ENCODE results near the gene GRIP1.

GRIP1 gene

DNA sequence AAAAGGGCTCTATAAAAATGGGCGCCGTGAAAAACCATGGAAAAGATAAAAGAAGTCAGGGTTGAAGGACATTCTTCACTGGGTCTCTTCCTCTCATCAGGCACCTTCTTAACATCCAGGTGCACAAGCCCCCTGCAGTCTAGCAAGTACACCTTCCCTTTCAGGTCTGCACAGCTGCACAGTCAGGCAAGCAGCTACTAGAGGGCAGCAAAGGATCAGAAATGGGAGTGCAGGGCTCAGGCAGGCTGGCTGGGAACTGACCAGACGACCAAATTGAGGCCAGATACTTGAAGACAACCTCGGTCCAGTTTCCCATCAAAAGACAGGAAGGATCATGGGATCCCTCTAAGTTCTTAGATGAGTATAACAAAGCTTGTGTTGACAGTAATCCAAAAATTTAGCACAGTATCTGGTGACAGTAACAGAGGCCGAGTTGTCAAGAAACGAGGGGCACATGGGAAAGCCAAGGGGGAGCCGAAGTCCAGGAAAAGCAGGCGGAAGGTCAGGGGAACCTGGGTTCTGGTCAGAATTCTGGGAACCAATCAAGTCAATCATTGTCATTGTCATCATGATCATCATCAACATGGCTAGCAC lies 10.1 kb upstream of the GRIP1 start:
- DNase-seq: no peak

DNA sequence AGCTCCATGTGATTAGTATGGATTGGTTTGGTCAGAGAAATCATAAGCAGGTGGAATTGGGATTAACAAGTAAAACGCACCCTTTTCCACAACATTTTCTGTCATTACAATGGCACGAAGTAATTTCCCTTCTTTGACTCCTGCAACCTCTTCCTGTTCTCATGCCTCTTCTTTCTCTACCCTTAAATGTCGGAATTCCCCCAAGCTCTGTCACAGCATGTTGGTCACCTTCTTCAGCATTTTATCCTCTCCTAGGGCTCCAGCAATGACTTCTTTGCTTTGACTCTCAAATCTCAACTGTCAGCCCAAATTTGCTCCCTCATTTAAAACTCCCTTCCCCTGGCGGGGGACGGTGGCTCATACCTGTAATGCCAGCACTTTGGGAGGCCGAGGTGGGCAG lies 5.3 kb upstream of the GRIP1 start:
- no peak for DNase-seq

DNA sequence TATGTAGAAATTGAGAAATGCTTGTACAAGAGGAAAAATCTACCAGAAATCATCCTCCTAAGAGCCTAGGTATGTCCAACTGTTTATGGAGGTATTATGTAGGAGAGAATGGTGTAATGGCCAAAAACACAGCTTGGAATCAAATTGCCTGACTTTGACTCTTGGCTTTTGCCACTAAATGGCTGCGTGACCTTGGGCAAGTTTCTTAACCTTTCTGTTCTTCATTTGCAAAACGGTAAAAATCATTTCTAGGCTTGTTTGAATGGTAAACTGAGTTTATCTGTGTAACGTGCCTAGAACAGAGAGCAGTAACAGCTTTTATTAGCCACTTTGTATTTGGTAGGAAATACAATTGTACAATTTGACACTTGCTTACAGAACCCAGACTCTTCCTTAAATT lies 4.9 kb upstream of the GRIP1 start:
- no peak for DNase-seq

DNA sequence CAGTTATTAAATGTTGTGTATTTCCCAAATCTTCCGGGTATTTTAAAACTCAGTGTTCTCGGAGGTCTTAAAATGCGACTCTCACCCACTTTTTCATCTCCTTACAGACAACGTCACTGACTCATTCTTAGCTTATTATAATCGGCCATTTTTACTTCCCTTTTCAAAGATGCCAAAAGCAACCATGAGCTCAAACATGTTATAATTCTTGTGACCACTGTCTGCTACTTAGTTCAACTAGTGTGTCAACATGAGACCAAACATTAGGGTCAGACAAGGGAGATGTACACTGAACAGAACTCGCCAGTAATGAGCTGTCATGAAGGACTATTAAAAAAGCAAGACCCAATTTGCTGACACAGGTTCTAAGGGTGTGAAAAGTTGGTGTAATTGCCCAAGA lies 4.2 kb upstream of the GRIP1 start:
- DNase-seq: no peak

DNA sequence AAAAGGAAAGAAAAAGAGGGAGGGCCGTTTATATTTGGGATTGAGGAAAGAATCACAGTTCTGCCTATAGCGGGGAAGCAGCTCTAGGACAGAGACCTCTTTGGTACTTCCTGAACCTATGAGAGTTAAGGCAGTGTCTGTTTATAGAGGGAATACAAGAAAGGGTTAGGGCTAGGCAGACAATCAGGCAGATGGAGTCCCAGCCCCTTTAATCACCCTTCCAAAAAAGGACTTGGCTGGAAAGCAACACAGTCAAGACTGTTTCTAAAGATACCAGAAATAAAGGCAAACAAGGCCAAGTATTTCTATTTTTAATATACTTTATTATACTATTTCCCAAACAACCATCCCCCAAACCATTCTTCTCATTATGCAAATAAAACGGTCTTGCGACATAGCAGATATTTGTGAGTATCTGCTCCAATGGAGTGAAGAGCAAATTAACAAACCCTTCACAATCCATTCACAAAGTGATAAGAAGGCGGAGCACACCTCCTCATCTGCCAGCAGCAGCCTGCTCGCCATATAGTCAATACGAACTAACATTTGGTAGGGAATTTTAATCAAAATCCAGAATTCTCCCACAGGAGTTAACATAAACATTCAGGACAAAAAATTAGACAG lies 697 bp upstream of the GRIP1 start:
- DNase-seq: no peak

DNA sequence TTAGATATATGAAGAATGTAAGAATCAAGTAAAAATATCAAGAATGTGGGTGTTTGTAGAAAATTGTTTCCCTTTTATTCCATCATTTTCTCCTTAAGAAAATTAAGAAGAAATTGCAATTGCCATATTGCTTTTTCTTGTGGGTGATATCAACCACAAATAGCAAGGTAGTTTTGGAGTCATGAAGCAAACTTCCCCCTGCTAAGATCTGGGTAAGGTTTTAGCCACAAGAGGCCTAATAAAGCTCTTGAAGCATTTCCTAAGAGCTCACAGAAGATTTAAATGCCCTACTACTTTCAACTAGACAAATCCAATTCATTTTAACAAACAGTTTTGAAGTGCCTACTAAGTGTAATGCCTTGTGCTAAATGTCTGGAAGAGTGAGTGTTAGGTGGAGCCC lies 2.6 kb downstream of the GRIP1 start:
- DNase-seq: no peak

DNA sequence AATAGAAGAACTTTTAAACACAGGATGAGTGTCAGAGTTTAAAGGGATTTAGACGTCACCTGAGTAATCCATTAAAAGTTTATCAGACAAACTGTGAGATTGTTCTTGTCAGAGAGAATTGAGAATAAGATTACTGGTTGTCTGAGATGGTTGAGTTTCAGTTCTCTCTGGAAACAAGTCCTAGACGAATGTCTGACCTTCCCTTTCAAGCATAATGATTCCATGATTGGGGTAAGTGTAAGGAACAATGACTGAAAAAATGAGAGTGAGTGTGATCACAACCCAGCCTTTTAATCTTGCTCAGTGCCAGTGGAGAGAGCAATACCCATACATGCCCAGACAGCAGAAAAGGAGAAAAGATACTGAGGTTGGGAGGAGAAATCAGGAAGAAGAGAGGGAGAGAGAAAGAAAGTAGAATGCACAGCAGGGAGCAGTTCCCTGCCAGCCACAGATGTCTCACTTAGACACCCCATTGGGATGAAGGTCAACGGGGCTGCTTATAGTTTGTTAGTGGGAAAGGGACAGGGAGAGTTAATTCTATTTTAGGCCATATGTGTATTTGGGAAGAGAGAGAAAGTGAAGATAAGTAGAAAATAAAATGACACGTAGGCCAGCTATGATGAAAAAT lies 4.3 kb downstream of the GRIP1 start:
- no peak for DNase-seq

DNA sequence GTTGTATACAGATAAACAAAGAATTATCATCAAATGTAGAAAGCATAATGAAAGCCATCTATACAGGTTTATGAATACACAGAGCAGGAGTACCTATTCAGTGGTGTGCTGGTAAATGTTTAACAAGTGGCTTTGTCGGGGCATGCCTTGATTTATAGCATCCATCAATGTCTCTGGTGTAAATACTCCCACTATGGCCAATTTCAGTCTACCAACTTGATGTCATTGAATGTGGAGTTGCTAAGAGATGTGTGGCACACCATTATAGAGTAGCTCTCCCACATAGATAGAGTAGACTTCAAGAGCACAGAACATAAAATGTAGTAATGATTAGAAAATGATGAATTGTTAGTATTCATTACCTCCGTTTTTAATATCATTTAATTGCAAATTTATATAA lies 9.3 kb downstream of the GRIP1 start:
- peak; percentile 25 for DNase-seq

DNA sequence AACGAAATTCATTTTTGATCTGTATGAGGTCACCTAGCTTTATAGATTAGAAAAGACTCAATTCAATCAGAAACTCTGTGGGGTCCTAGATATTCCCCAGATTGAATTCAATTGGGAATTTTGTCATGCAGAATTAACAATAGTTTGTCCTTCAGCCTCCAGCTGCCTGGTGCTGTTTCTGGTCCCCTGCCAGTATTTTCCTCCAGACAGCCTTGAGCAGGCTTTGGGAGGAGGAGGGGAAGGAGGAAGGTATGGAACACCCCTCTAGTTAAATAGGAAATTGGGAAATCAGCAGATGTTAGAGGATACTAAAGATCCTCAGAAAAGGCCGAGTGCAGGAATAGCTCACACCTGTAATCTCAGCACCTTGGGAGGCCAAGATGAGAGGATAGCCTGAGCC lies 10.6 kb downstream of the GRIP1 start:
- DNase-seq: no peak

DNA sequence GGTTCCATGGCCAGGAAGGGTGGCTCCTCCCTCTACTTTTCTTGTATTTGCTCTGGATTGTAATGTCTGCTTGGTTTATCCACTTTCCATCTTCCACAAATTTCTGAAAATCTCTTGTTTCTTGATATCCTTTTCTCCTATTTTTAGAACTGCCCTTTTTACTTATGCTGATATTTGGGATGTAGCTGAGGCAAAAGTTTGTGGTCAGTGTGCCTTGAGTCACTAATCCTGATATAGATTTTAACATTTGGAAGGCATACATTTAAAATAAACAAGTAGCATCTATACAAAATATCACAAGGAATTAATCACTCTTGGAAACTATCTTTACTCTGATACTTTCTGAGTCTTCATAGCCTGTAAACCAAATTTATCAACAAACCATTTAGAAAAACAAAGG lies 11.0 kb downstream of the GRIP1 start:
- DNase-seq: no peak

DNA sequence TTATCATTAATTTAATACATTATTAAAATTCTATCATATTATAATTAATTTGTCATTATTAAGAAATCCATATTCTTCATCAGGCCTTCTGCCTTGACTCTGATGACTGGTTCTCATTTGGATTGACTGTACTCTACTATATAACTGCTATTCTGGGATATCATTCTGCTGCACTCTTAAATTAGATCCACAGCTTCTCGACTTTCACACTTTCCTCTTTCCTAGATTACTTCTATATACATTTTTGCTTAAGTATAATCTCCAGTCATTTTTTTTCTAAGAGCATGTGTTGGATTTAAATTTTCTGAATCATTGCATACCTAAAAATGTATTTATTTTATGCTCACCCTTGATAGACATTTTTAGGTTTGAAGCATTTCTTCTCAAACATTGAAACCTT lies 12.4 kb downstream of the GRIP1 start:
- no peak for DNase-seq

DNA sequence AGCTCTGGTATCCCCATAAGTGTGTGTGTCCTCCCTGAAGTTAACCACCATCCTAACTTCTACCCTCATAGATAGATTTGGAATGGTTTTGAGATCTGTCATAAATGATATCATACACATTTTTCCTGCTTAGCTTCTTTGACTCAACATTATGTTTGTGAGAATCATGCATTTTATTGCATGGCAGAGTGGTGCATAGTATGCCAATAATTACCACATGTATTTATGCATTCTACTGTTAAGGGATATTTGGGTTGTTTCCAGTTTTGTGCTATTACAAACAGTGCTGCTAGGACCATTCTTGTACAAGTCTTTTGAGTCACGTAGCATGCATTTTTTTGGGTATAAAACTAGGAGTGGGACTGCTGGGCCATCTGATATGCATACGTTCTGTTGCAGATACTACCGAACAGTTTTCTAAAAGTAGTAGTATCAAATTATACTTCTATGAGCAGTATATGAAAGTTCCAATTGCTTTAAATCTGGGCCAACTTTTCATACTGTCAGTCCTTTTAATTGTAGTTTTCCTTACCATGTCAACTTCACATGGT lies 13.4 kb downstream of the GRIP1 start:
- DNase-seq: no peak

DNA sequence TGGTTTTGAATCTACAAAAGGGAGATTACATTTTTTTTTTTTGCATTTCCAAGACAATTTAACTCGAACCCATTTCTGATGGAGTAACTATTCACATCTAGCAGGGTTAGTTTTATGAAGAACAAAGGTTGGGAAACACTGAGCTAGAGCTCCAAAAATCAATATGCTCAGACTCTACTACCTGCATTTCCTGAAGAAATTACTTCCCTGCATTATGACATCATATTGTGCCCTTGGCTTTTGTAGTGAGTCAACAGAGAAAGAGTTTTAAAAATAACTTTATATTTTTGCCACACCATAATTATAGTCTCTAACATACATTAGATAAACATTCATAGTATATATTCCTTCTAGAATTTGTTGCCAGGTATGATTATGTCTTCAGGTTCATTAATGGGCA lies 14.8 kb downstream of the GRIP1 start:
- no peak for DNase-seq

DNA sequence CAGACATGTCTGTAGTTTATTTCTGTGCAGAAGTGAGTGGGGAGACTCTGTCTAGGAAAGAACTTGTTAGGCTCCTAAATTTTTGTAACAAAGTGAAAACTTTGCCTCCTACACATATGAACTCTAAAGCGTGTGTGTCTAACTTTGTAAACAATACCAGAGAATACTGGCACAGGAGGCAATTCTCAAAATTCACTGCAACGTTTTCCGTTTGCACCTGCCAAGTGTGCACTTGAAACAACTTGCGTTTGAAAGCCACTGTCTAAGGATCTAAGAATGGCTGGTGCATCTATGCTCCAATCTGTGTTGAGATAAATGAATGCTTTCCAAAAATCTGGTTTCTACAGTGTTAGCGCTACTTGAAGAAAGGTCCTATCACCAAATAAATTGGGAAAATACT lies 15.3 kb downstream of the GRIP1 start:
- DNase-seq: no peak

DNA sequence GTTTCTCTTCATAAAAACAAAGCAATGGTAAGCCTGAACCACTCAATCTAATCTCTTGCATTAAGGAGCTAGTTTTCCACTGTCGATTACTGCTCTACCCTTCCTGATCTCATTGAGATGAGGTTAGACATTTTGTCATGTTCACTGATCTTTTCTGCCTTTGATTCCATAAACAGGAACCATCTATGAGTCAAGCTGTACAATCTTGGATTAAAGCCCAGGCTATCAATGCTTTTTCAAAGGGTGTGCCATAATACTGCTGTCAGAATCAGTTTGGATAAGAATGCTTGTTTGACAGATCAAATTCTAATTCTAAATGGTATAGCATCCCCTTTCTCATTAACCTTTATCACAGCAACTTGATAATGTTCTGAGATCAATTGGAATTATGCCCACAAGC lies 16.1 kb downstream of the GRIP1 start:
- no peak for DNase-seq

DNA sequence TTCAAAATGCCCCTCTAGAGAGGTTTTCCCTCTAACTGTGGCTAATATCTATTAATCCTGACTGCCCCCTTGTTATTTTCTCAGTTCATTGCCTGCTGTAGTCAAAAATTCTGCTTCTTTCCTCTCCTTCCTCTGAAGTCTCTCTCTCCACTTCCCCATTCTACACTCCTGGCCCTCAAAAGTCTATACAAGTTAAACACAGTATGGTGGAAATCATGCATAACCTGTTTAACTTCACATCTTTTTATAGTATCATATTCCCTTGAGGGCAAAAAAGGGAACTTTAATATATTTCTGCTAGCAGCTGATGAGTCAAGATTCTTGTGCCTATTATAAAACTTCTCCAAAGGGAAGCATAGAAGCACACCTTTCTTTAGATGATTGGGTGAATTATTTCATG lies 16.7 kb downstream of the GRIP1 start:
- no peak for DNase-seq

DNA sequence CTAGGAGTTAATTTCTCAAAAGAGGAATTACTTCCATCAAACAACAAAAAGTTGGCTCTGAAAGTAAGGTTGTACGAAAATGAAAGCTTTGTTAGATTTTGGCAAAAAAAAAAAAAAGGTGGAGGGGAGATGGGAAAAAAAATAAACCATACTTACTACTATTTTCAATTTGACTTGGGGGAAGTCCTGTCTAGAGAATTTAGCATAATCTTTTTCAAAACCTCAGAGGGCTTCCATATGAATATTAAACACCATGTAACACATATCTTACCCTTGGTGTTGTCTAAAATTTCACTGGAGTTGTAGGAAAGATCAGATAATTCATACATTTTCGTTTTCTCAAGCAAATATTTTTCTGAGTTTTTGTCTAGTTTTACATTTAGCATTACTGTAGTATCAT lies 17.5 kb downstream of the GRIP1 start:
- DNase-seq: no peak

DNA sequence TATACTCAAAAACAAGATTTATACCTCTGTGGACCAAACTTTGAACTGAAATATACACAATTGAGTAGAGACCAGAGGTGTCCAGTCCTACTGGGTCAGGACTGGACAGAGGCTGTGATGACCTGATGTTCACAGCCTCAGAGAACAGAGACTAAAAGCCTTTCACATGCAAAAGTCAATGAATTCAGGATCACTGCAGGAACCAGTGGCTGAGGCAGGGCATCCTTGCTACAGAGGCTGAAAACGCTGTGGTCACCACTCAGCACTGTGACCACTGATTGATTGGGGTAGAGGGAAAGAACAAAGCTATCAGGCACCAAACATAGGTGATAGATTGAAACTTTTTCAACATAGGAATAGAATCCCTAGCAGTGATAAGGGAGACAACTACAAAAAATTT lies 25.1 kb downstream of the GRIP1 start:
- DNase-seq: no peak

DNA sequence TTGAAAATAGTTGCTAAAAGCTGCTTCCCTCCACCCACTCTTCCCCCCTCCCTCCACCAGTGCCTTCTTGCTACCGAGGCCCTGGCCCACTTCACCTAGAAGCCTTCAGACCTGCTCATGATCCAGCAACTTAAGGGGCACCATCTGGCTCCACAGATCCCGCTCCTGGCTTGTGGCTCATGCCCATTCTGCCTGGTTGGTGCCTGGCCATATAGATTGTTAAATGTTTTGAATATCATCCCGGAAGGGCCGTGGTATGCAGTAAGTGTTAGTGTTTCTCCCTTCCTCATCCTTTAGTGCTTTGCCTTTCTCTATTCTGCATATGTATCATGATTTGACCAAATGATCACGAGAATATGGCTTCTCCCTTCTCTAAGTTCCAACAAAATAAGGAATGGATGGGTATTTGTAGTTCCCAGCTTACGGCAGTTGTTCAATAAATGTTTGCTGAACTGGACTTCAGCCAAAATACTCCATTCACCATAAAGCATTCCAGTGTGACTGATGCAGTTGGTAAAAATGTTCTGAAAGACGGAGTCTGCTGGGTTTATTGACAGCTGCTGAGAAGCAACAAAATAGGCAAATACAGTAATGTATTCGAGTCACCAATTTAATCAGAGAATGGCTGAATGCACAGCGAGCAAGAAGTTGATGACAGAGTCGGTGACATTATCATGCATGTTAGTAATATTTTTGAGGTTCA lies 30.7 kb downstream of the GRIP1 start:
- DNase-seq: no peak

DNA sequence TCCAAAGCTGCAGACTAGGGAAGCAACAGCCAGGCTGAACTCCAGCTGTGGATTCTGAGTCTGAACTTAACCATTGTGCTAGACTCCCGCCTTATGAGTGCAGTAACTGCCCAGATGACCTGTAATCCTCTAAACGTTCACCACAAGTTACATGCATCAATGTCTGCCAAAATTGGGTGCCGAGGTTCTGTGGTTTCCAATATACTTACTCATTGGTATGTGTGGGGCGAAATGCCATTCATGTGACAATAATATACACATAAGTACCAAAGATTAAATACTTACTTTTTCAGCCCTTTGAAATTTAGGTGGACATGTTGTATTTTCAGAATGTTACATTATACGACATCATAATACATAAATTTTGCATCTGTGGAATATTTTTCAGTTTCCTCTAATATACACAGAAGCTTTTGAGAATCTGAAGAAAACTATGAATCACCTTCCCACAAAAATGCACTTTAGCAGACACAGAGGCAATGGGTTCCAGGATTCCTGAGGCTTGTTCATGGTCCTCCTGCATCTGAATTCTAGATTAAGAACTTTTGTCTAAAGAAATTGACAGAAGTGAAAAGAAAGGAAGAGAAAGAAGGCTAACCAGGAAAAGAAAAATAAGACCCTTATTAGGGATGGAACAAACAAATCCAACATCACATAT lies 31.7 kb downstream of the GRIP1 start:
- no peak for DNase-seq

DNA sequence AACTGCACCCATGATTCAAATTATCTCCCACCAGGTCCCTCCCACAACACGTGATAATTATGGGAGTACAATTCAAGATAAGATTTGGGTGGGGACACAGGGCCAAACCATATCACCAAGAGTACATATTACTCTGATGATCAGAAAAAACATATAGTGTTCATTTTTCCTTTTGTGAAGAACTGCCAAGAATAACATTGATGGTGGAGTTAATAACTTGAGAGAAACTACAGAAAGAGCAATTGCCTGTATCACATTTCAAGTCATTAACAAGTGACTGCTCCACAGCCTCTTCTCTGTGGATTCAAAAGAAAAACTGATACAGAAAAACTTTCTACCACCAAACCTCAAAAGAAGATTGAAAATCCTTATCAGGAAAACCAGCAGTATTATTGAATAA lies 34.7 kb downstream of the GRIP1 start:
- no peak for DNase-seq

DNA sequence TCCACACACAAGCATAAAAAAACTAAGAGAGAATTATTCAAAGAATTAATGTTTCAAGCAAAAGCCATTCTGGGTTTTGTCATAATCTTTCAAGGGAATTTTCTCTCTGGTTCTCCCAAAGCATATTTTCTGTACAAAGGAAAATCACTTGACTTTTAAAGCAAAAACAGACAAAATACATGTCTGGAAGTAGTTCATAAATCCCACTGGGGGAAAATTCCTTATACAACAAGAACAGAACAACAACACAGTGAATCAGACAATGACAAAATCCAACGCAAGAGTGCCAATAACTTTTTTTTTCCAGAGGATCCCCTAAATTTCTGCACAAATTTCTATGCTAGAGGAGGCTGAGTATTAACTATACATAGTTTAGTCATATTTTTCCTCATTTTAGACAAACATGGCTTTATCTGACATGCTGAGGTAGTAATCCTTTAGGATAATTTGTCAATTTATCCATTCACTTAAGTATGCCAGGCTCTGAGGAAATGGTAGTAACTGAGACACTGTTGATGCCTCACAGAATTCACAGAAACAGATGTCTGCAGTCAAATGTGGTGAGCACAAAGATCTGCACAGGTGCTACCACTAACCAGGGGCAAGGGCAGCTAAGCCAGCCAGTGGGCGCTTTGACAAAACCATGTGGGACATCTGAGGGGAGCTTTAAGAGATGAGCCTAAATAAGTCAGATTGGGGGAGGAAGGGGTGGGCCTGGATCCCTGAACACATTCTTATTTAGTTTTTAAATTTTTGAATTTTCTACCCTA lies 38.0 kb downstream of the GRIP1 start:
- DNase-seq: no peak

DNA sequence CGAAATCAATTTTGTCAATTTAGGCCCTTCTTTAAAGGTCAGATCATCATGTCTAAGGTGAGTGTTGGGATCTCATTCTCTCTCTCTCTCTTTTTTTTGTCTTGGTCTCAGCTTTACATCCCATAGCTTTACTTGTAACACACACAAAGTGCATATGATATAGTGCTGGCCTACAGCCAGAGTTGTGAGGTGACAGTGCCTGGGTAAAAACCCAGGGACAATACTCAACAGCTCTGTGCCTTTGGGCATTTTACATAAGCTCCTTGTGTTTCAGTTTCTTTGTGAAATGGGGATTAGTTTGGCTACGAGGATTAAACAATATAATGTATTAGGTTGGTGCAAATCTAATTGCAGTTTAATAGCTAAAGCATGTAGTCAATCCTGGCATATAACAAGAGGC lies 40.2 kb downstream of the GRIP1 start:
- DNase-seq: no peak

All from NCI-H1417 treated with DMSO at 0.1 percent for 48 hours (cell line).